ENCODE measurements around the gene ZBTB7B.

The ZBTB7B gene

GRCh38 chr1:155005076-155006011, 2.7 kb downstream of the ZBTB7B start:
- no peak for DNase-seq

GRCh38 chr1:155006601-155007101, 4.0 kb downstream of the ZBTB7B start:
- no peak for DNase-seq

- DNase-seq: no peak
Measured at GRCh38 chr1:155007251-155007828, 4.7 kb downstream of the ZBTB7B start.

- no peak for DNase-seq
Measured at GRCh38 chr1:155008015-155008941, 5.7 kb downstream of the ZBTB7B start.

GRCh38 chr1:155009221-155009711, 6.7 kb downstream of the ZBTB7B start:
- no peak for DNase-seq

GRCh38 chr1:155009742-155010141, 7.1 kb downstream of the ZBTB7B start:
- no peak for DNase-seq

GRCh38 chr1:155010211-155010918, 7.8 kb downstream of the ZBTB7B start:
- no peak for DNase-seq

- DNase-seq: no peak
Measured at GRCh38 chr1:155011004-155011416, 8.4 kb downstream of the ZBTB7B start.

- no peak for DNase-seq
Measured at GRCh38 chr1:155011437-155012025, 8.9 kb downstream of the ZBTB7B start.

- DNase-seq: no peak
Measured at GRCh38 chr1:155012026-155012546, 9.5 kb downstream of the ZBTB7B start.

GRCh38 chr1:155012776-155013602, 10.4 kb downstream of the ZBTB7B start:
- no peak for DNase-seq

- DNase-seq: no peak
Measured at GRCh38 chr1:155013632-155014031, 11.0 kb downstream of the ZBTB7B start.

- no peak for DNase-seq
Measured at GRCh38 chr1:155014709-155015508, 12.3 kb downstream of the ZBTB7B start.

- DNase-seq: no peak
Measured at GRCh38 chr1:155015527-155016230, 13.1 kb downstream of the ZBTB7B start.

- DNase-seq: no peak
Measured at GRCh38 chr1:155016231-155016831, 13.7 kb downstream of the ZBTB7B start.

GRCh38 chr1:155017041-155017945, 14.7 kb downstream of the ZBTB7B start:
- no peak for DNase-seq

- no peak for DNase-seq
Measured at GRCh38 chr1:155017946-155018316, 15.3 kb downstream of the ZBTB7B start.
